ENCODE data around the gene SLC9C2.

SLC9C2 gene

DNA sequence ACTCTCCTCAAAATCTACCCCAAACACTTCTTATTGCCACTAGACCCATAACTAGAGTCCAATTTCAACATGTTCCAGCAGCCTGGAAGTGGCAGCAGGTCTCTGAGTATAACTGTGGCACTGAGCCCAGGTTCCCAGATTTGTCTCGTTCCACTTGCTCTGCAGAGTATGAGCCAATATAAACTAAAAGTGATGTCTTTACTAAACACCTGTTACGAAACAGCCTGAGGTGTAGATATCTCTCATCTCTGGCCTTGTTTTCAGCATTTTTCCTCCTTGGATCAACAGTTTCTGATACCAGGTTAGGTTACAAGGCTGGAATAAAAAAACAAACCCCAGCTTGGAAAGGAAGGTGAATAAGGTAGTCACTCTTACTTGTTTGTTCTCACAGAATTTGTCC lies 150.9 kb downstream of the SLC9C2 start:
- no peak for DNase-seq (ENCODE audit: low read depth)

Measured in stimulated activated CD8-positive, alpha-beta memory T cell treated with anti-CD3 and anti-CD28 coated beads, Interleukin-12 subunit alpha, Interleukin-12 subunit beta, amount 100 ng/mL, for 1 hour (primary cell).